ENCODE measurements around the gene OR1N2. TPM values are rescaled to one million over a fixed set of nuclear protein-coding genes. Genes with fewer than 3 reads are reported as not detected.

OR1N2 gene
- not detected for total RNA-seq

GRCh38 chr9:122552812-122553211, at the start of gene OR1N2:
Gene OR1N2, plus strand, starts transcription at chr9:122553112. Its CDS starts 100 bp downstream, at chr9:122553212.
- in situ Hi-C loops (cut with MboI; ENCODE audit: low sequenced_read_pairs in 4 of 4) (no loop called here), intact Hi-C loops (cut with DNase I; ENCODE audit: low total_unique reads) (no loop called here)
- TF ChIP-seq CTCF (IDR thresholded peaks at IDR 0.05 in 4 of 5, conservative IDR thresholded peaks at IDR 0.05 in 1 of 5), result no peak
- TF ChIP-seq POLR2A (IDR thresholded peaks at IDR 0.05), result no peak
- Histone ChIP-seq H3K9me3 (no peaks in the 10 kb centered on the region), H3K27me3 (no peaks in the 10 kb centered on the region), H3K27ac (no peak within 1 kb of the TSS), H3K36me3 (no peaks in the 10 kb centered on the region), H3K4me1 (no peaks in the 10 kb centered on the region), H3K4me3 (no peak within 1 kb of the TSS)
- DNase-seq, result no peak
- ATAC-seq, result no peak

- H3K9me3 ChIP-seq, result no peaks in the 10 kb centered on the region
- no peaks in the 10 kb centered on the region for H3K36me3 ChIP-seq
- intact Hi-C loops (cut with DNase I; ENCODE audit: low total_unique reads) (no loop called here), in situ Hi-C loops (cut with MboI; ENCODE audit: low sequenced_read_pairs in 4 of 4) (no loop called here)
- DNase-seq (no peak), ATAC-seq (no peak)
- no peak overlapping the region for H3K4me3 ChIP-seq
- H3K27me3 ChIP-seq, result no peaks in the 10 kb centered on the region
- TF ChIP-seq POLR2A (IDR thresholded peaks at IDR 0.05) (no peak), CTCF (IDR thresholded peaks at IDR 0.05 in 4 of 5, conservative IDR thresholded peaks at IDR 0.05 in 1 of 5) (no peak)
- no peaks in the 10 kb centered on the region for H3K4me1 ChIP-seq
- H3K27ac ChIP-seq, result no peak overlapping the region
Measured at GRCh38 chr9:122506964-122507363, 45.9 kb upstream of the OR1N2 start.

DNA sequence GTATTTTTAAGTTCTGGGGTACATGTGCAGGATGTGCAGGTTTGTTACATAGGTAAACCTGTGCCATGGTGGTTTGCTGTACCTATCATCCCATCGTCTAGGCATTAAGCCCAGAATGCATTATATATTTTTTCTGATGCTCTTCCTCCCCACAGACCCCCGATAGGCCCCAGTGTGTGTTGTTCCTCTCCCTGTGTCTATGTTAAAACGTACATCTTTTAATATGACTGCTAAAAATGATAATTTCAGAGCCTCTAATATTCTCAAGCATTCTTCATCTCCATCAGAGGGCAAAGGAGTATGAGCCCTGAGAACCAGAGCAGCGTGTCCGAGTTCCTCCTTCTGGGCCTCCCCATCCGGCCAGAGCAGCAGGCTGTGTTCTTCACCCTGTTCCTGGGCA, 42.4 kb upstream of the OR1N2 start, which contains the start of gene OR1J2:
TSS of gene OR1J2 (plus strand) at position 301 of the 400 bp plus-strand sequence. CDS start at position 301, 0 bp downstream.
- Histone ChIP-seq H3K4me1 (no peaks in the 10 kb centered on the region), H3K9me3 (no peaks in the 10 kb centered on the region), H3K4me3 (no peak within 1 kb of the TSS), H3K27me3 (no peaks in the 10 kb centered on the region), H3K36me3 (no peaks in the 10 kb centered on the region), H3K27ac (no peak within 1 kb of the TSS)
- intact Hi-C loops (cut with DNase I; ENCODE audit: low total_unique reads), result no loop called here
- DNase-seq, result no peak
- no peak for TF ChIP-seq POLR2A (IDR thresholded peaks at IDR 0.05)
- no peak for TF ChIP-seq CTCF (IDR thresholded peaks at IDR 0.05 in 4 of 5, conservative IDR thresholded peaks at IDR 0.05 in 1 of 5)
- no peak for ATAC-seq
- in situ Hi-C loops (cut with MboI; ENCODE audit: low sequenced_read_pairs in 4 of 4), result no loop called here

DNA sequence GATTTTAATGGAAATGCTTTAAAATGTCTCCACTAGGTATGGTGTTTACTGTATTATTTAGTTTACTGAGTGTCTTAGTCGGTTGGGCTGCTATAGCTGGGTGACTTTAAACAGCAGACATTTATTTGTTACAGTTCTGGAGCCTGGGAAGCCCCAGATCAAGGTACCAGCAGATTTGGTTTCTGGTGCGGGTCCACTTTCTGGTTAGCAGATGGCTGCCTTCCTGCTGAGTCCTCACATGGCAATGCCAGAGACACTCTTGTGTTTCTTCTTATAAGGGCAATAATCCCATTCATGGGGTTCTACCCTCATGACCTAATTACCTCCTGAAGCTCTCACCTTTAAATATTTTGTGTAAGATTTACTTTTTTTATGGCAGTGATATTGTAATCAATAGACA, 34.7 kb upstream of the OR1N2 start:
- ATAC-seq (no peak), DNase-seq (no peak)
- in situ Hi-C loops (cut with MboI; ENCODE audit: low sequenced_read_pairs in 4 of 4), result no loop called here
- Histone ChIP-seq H3K4me1 (no peaks in the 10 kb centered on the region), H3K27me3 (no peaks in the 10 kb centered on the region), H3K36me3 (no peaks in the 10 kb centered on the region), H3K27ac (no peak overlapping the region), H3K4me3 (no peak overlapping the region), H3K9me3 (no peaks in the 10 kb centered on the region)
- no peak for TF ChIP-seq POLR2A (IDR thresholded peaks at IDR 0.05)
- no peak for TF ChIP-seq CTCF (IDR thresholded peaks at IDR 0.05 in 4 of 5, conservative IDR thresholded peaks at IDR 0.05 in 1 of 5)
- intact Hi-C loops (cut with DNase I; ENCODE audit: low total_unique reads), result no loop called here

DNA sequence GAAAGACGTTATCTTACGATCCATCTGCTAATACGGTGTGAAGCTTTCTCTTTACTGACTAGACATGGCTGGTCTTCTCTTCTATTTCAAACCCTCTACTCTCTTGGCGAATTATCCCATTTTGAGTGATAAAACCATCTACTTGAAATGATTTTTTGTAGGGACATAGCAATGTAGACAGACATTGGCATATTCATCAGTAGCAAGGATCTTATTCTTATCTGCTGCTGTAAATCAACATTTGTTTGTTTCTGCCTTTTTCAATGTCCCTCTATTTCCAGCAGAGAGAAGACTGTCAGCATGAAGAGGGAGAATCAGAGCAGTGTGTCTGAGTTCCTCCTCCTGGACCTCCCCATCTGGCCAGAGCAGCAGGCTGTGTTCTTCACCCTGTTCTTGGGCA, 34.1 kb upstream of the OR1N2 start, which contains the start of gene OR1J4:
TSS of gene OR1J4 (plus strand) at position 301 of the 400 bp plus-strand sequence. CDS start at position 301, 0 bp downstream.
- DNase-seq, result no peak
- ATAC-seq, result no peak
- H3K4me3 ChIP-seq, result no peak within 1 kb of the TSS
- H3K4me1 ChIP-seq, result no peaks in the 10 kb centered on the region
- no peaks in the 10 kb centered on the region for H3K9me3 ChIP-seq
- in situ Hi-C loops (cut with MboI; ENCODE audit: low sequenced_read_pairs in 4 of 4), result no loop called here
- intact Hi-C loops (cut with DNase I; ENCODE audit: low total_unique reads), result no loop called here
- H3K27me3 ChIP-seq, result no peaks in the 10 kb centered on the region
- TF ChIP-seq POLR2A (IDR thresholded peaks at IDR 0.05), result no peak
- no peak for TF ChIP-seq CTCF (IDR thresholded peaks at IDR 0.05 in 4 of 5, conservative IDR thresholded peaks at IDR 0.05 in 1 of 5)
- H3K36me3 ChIP-seq, result no peaks in the 10 kb centered on the region
- no peak within 1 kb of the TSS for H3K27ac ChIP-seq
